HepG2 (cell line): ENCODE data around the gene BFAR. TPM values are rescaled to one million over a fixed set of nuclear protein-coding genes. Genes with fewer than 3 reads are reported as not detected.
A peak's percentile ranks its signal among the peaks of the same experiment; 100 is the strongest.

Source experiments
- ATAD3A ChIP-seq: sonication (generic); formaldehyde crosslinking; IDR thresholded peaks from 2 replicates; pipeline ENCODE4 v1.4.0; 2020; ENCODE audit warnings: missing genetic modification reagents
- DPF2 ChIP-seq: sonication (generic); formaldehyde crosslinking; IDR thresholded peaks from 2 replicates; pipeline ENCODE4 v1.4.0; 2020; ENCODE audit warnings: mild to moderate bottlenecking, low read depth, missing genetic modification reagents, borderline replicate concordance
- EEA1 ChIP-seq: sonication (generic); formaldehyde crosslinking; IDR thresholded peaks from 2 replicates; pipeline ENCODE4 v1.5.1; 2020; ENCODE audit warnings: mild to moderate bottlenecking, missing genetic modification reagents, borderline replicate concordance
- HNRNPUL1 ChIP-seq: fragments of 200-400 bp; formaldehyde crosslinking; IDR thresholded peaks from 2 replicates; pipeline ENCODE4 v1.6.1; 2017; ENCODE audit warnings: low read depth, mild to moderate bottlenecking, low read length, moderate library complexity
- KMT2A ChIP-seq: sonication (generic); formaldehyde crosslinking; IDR thresholded peaks from 2 replicates; pipeline ENCODE4 v1.4.0; 2020; ENCODE audit warnings: missing genetic modification reagents
- MAFF ChIP-seq: IDR thresholded peaks from 2 replicates; pipeline ENCODE4 v1.6.1; 2011; ENCODE audit warnings: low read depth, low read length, improper control_type of control experiment
- MTF2 ChIP-seq: sonication (generic); formaldehyde crosslinking; IDR thresholded peaks from 2 replicates; pipeline ENCODE4 v1.5.0; 2020; ENCODE audit warnings: missing genetic modification reagents, borderline replicate concordance
- SATB2 ChIP-seq: sonication (generic); formaldehyde crosslinking; IDR thresholded peaks from 2 replicates; pipeline ENCODE4 v1.5.0; 2020; ENCODE audit warnings: missing genetic modification reagents
- SIX4 ChIP-seq: sonication (generic); formaldehyde crosslinking; IDR thresholded peaks from 2 replicates; pipeline ENCODE4 v1.4.0; 2020; ENCODE audit warnings: missing genetic modification reagents
- XBP1 ChIP-seq: sonication (generic); formaldehyde crosslinking; IDR thresholded peaks from 2 replicates; pipeline ENCODE4 v1.5.0; 2020; ENCODE audit warnings: missing genetic modification reagents
- ZC3H4 ChIP-seq: sonication (generic); formaldehyde crosslinking; IDR thresholded peaks from 2 replicates; pipeline ENCODE4 v1.4.0; 2020; ENCODE audit warnings: missing genetic modification reagents, borderline replicate concordance
- ZIK1 ChIP-seq: sonication (generic); formaldehyde crosslinking; IDR thresholded peaks from 2 replicates; pipeline ENCODE4 v1.5.0; 2020; ENCODE audit warnings: mild to moderate bottlenecking, low read depth, missing genetic modification reagents, borderline replicate concordance
- ZKSCAN8 ChIP-seq: IDR thresholded peaks from 2 replicates; pipeline ENCODE4 v1.6.1; 2016; ENCODE audit warnings: borderline replicate concordance, missing genetic modification reagents, missing compliant biosample characterization
- ZNF292 ChIP-seq: sonication (generic); formaldehyde crosslinking; IDR thresholded peaks from 2 replicates; pipeline ENCODE4 v1.8.1; 2022; ENCODE audit warnings: mild to moderate bottlenecking, low read depth, missing genetic modification reagents, borderline replicate concordance
- ZNF644 ChIP-seq: IDR thresholded peaks from 2 replicates; pipeline ENCODE4 v1.6.1; 2016; ENCODE audit warnings: low read depth
- polyA plus RNA-seq, 8 experiments: library from polyadenylated mRNA; depleted of rRNA in 3 of 8; stranded (reverse) in 7 of 8; unstranded in 1 of 8; fragments of >200 nt; fragmentation: Illumina TruSeq in 4 of 8; extraction: Trizol in 4 of 8; gene quantifications; 2 replicates each; pipeline versions ENCODE4 v1.2.1 to v1.2.3, GENCODE V29; 2011 to 2016; ENCODE audit warnings: low read depth in 4 of 8, missing spikeins in 1 of 8, mixed read lengths in 1 of 8; ENCODE audit not compliant: insufficient read depth in 1 of 8
- total RNA-seq, 5 experiments: library from RNA; depleted of rRNA; stranded (reverse); fragments of >200 nt; fragmentation: Illumina TruSeq; extraction: Trizol; gene quantifications; 2 replicates each; pipeline ENCODE4 v1.2.3, GENCODE V29; 2016; ENCODE audit warnings: low read depth in 1 of 5
- TF ChIP-seq, protein P1 (sequence below): sonication (generic); formaldehyde crosslinking; IDR thresholded peaks from 2 replicates; pipeline ENCODE4 v1.4.0; 2020; ENCODE audit warnings: missing genetic modification reagents
- TF ChIP-seq, protein P2 (sequence below): sonication (generic); formaldehyde crosslinking; IDR thresholded peaks from 2 replicates; pipeline ENCODE4 v1.5.1; 2020; ENCODE audit warnings: missing genetic modification reagents, mild to moderate bottlenecking, borderline replicate concordance
- TF ChIP-seq, protein P3 (sequence below): sonication (generic); formaldehyde crosslinking; IDR thresholded peaks from 2 replicates; pipeline ENCODE4 v1.4.0; 2020; ENCODE audit warnings: low read depth, missing genetic modification reagents
- TF ChIP-seq, protein P4 (sequence below): sonication (generic); formaldehyde crosslinking; IDR thresholded peaks from 2 replicates; pipeline ENCODE4 v1.4.0; 2020; ENCODE audit warnings: missing genetic modification reagents

BFAR gene
- total and polyA plus RNA-seq, 2 of the 13 experiments (the other 11 are each of a cell fraction or from before 2014, with no cell fraction given), result 96.9 to 120 TPM

DNA sequence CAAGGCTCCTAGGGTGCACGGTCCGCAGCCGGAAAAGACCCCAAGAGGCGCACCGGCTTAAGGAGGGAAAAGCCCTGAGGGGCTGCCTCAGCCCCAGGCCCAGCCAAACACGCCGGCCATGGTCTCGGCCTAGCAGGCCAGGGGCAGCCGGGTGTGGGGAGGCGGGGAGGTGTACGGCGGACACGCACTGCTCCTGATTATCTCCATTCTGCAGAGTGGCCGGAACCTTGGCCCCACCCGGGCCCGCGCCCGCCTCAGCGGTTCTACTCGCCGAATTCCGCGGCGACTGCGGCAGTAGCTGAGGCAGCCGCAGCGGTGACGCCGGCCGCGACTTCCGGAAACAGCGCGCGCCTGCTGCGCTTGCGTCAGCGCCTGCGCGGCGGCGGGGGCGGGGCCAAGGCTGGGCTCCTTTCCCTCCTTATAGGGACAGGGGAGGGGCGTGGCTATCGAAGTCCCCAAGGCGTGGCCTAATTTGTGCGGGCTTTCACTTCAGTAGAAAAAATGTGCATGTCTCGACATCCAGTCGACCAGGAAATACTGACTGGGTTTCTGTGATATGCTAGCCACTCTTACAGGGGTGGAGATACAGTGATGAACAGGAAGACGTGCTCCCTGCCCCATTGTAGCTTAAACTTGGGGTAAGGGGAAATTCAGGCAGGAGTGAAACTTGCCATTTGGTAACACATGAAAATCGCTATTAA is 2.7 kb upstream of the BFAR start, which contains the start of gene PARN (continued):
- peak; percentile 61; the same call in 1 of the 2 replicates for TF ChIP-seq HNRNPUL1
- TF ChIP-seq SIX4 (CRISPR knock-in tag), result peak; percentile 44; the same call in 1 of the 2 replicates
- TF ChIP-seq DPF2 (CRISPR knock-in tag), result no peak
- no peak; the same call in none of the 2 replicates for TF ChIP-seq ZC3H4
- TF ChIP-seq, protein P1, sequence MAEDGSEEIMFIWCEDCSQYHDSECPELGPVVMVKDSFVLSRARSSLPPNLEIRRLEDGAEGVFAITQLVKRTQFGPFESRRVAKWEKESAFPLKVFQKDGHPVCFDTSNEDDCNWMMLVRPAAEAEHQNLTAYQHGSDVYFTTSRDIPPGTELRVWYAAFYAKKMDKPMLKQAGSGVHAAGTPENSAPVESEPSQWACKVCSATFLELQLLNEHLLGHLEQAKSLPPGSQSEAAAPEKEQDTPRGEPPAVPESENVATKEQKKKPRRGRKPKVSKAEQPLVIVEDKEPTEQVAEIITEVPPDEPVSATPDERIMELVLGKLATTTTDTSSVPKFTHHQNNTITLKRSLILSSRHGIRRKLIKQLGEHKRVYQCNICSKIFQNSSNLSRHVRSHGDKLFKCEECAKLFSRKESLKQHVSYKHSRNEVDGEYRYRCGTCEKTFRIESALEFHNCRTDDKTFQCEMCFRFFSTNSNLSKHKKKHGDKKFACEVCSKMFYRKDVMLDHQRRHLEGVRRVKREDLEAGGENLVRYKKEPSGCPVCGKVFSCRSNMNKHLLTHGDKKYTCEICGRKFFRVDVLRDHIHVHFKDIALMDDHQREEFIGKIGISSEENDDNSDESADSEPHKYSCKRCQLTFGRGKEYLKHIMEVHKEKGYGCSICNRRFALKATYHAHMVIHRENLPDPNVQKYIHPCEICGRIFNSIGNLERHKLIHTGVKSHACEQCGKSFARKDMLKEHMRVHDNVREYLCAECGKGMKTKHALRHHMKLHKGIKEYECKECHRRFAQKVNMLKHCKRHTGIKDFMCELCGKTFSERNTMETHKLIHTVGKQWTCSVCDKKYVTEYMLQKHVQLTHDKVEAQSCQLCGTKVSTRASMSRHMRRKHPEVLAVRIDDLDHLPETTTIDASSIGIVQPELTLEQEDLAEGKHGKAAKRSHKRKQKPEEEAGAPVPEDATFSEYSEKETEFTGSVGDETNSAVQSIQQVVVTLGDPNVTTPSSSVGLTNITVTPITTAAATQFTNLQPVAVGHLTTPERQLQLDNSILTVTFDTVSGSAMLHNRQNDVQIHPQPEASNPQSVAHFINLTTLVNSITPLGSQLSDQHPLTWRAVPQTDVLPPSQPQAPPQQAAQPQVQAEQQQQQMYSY, result peak; percentile 58; the same call in 1 of the 2 replicates
- no peak; the same call in 1 of the 2 replicates for TF ChIP-seq ZKSCAN8 (CRISPR knock-in tag)
- peak; percentile 94; the same call in 1 of the 2 replicates for TF ChIP-seq MTF2 (CRISPR knock-in tag)
- no peak for TF ChIP-seq ZNF292
- peak; percentile 2; the same call in 1 of the 2 replicates for TF ChIP-seq MAFF
- no peak; the same call in 1 of the 2 replicates for TF ChIP-seq ATAD3A (CRISPR knock-in tag)
- TF ChIP-seq, protein P2, sequence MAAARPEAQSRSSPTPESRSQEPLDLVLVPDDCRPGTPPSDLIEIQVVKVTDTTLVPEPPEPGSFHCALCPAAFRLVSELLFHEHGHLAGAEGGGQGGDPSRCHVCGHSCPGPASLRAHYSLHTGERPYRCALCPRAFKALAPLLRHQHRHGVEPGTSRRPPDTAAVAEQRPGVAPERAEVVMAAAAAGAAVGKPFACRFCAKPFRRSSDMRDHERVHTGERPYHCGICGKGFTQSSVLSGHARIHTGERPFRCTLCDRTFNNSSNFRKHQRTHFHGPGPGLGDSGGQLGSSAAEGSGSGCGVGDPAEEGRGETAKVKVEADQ, result peak; percentile 97
- TF ChIP-seq EEA1 (CRISPR knock-in tag), result peak; percentile 98; the same call in 1 of the 2 replicates
- TF ChIP-seq SATB2 (CRISPR knock-in tag), result peak; percentile 95
- TF ChIP-seq ZIK1 (CRISPR knock-in tag), result 0 out of 2 replicates have a peak, but pooled peaks have one; percentile 57
- TF ChIP-seq ZNF644 (CRISPR knock-in tag), result no peak
- TF ChIP-seq XBP1 (CRISPR knock-in tag), result no peak
- TF ChIP-seq KMT2A (CRISPR knock-in tag), result peak; percentile 99
- TF ChIP-seq, protein P3, sequence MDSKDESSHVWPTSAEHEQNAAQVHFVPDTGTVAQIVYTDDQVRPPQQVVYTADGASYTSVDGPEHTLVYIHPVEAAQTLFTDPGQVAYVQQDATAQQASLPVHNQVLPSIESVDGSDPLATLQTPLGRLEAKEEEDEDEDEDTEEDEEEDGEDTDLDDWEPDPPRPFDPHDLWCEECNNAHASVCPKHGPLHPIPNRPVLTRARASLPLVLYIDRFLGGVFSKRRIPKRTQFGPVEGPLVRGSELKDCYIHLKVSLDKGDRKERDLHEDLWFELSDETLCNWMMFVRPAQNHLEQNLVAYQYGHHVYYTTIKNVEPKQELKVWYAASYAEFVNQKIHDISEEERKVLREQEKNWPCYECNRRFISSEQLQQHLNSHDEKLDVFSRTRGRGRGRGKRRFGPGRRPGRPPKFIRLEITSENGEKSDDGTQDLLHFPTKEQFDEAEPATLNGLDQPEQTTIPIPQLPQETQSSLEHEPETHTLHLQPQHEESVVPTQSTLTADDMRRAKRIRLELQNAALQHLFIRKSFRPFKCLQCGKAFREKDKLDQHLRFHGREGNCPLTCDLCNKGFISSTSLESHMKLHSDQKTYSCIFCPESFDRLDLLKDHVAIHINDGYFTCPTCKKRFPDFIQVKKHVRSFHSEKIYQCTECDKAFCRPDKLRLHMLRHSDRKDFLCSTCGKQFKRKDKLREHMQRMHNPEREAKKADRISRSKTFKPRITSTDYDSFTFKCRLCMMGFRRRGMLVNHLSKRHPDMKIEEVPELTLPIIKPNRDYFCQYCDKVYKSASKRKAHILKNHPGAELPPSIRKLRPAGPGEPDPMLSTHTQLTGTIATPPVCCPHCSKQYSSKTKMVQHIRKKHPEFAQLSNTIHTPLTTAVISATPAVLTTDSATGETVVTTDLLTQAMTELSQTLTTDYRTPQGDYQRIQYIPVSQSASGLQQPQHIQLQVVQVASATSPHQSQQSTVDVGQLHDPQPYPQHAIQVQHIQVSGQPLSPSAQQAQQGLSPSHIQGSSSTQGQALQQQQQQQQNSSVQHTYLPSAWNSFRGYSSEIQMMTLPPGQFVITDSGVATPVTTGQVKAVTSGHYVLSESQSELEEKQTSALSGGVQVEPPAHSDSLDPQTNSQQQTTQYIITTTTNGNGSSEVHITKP, result 0 out of 2 replicates have a peak, but pooled peaks have one; percentile 67
- TF ChIP-seq, protein P4, sequence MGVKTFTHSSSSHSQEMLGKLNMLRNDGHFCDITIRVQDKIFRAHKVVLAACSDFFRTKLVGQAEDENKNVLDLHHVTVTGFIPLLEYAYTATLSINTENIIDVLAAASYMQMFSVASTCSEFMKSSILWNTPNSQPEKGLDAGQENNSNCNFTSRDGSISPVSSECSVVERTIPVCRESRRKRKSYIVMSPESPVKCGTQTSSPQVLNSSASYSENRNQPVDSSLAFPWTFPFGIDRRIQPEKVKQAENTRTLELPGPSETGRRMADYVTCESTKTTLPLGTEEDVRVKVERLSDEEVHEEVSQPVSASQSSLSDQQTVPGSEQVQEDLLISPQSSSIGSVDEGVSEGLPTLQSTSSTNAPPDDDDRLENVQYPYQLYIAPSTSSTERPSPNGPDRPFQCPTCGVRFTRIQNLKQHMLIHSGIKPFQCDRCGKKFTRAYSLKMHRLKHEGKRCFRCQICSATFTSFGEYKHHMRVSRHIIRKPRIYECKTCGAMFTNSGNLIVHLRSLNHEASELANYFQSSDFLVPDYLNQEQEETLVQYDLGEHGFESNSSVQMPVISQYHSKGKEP (CRISPR knock-in tag), result peak; percentile 60; the same call in 1 of the 2 replicates
